ENCODE data around the gene ZNF709. TPM values are rescaled to one million over a fixed set of nuclear protein-coding genes. Genes with fewer than 3 reads are reported as not detected.

ZNF709 gene
- total RNA-seq, 1 experiment from 2014 or later, result not detected

GRCh38 chr19:12448808-12449207, 35.8 kb downstream of the ZNF709 start:
- Histone ChIP-seq H3K27ac (ENCODE audit: low read depth, low read length) (no peak overlapping the region), H3K36me3 (ENCODE audit: control insufficient read depth in 1 of 2, insufficient read depth in 2 of 2, low read length in 2 of 2) (no peaks in the 10 kb centered on the region), H3K4me2 (ENCODE audit: low read length) (no peak overlapping the region), H3K4me1 (ENCODE audit: control insufficient read depth in 1 of 2, insufficient read depth in 2 of 2, low read length in 2 of 2) (no peaks in the 10 kb centered on the region), H3K9me3 (ENCODE audit: control insufficient read depth in 1 of 2, insufficient read depth in 1 of 2, low read depth in 1 of 2, low read length in 2 of 2) (no peaks in the 10 kb centered on the region; a peak in 2 of 4 replicates), H3K79me2 (ENCODE audit: insufficient read depth, low read length) (no peaks in the 10 kb centered on the region), H3K9ac (ENCODE audit: low read length) (no peak overlapping the region), H3K4me3 (replicated peaks in 1 of 2; ENCODE audit: low read depth in 1 of 2, low read length in 2 of 2) (no peak overlapping the region), H2AFZ (ENCODE audit: low read depth, low read length, poor library complexity, severe bottlenecking) (no peak overlapping the region), H3K9me2 (ENCODE audit: insufficient read depth) (no peaks in the 10 kb centered on the region), H4K20me1 (ENCODE audit: insufficient read depth) (no peaks in the 10 kb centered on the region), H3K27me3 (ENCODE audit: insufficient read depth, low read length) (no peaks in the 10 kb centered on the region)
- DNase-seq (ENCODE audit: low read depth, low spot score) (no peak), ATAC-seq (no peak)
- RAD21 ChIA-PET (ENCODE audit: low non-redundant PET in 1 of 2, low total read pairs in 2 of 2, uncharacterized antibody in 2 of 2, unreplicated experiment in 2 of 2), result no interaction called here
- TF ChIP-seq EZH2phosphoT487 (IDR thresholded peaks at IDR 0.05; ENCODE audit: borderline replicate concordance) (no peak), CBX3 (IDR thresholded peaks at IDR 0.05; ENCODE audit: low read depth) (no peak), SP1 (IDR thresholded peaks at IDR 0.05; ENCODE audit: low read depth) (no peak), ZNF274 (IDR thresholded peaks at IDR 0.05; ENCODE audit: low read depth, low read length) (no peak), POLR2A (IDR thresholded peaks at IDR 0.05; ENCODE audit: borderline replicate concordance, extremely low read depth, insufficient read depth, insufficient read length) (no peak), SRF (IDR thresholded peaks at IDR 0.05; ENCODE audit: low read depth) (no peak), REST (IDR thresholded peaks at IDR 0.05; ENCODE audit: low read depth) (no peak), EZH2 (IDR thresholded peaks at IDR 0.05) (no peak), ATF3 (IDR thresholded peaks at IDR 0.05) (no peak), MAX (IDR thresholded peaks at IDR 0.05) (no peak), EGR1 (IDR thresholded peaks at IDR 0.05; ENCODE audit: low read depth) (no peak), ELF1 (IDR thresholded peaks at IDR 0.05; ENCODE audit: borderline replicate concordance, low read depth) (no peak), POLR2AphosphoS5 (IDR thresholded peaks at IDR 0.05; ENCODE audit: low read depth, low read length) (no peak), CEBPB (IDR thresholded peaks at IDR 0.05; ENCODE audit: low read depth) (no peak), JUND (IDR thresholded peaks at IDR 0.05) (no peak), ZFX (IDR thresholded peaks at IDR 0.05) (no peak), CTCF (IDR thresholded peaks at IDR 0.05 in 2 of 3, conservative IDR thresholded peaks at IDR 0.05 in 1 of 3; ENCODE audit: borderline replicate concordance in 1 of 3, insufficient read depth in 1 of 3, low read depth in 2 of 3, low read length in 2 of 3) (no peak), FOSL1 (IDR thresholded peaks at IDR 0.05; ENCODE audit: low read depth) (no peak), SIN3A (IDR thresholded peaks at IDR 0.05; ENCODE audit: low read depth) (no peak)
- TF ChIP-seq, protein P1, sequence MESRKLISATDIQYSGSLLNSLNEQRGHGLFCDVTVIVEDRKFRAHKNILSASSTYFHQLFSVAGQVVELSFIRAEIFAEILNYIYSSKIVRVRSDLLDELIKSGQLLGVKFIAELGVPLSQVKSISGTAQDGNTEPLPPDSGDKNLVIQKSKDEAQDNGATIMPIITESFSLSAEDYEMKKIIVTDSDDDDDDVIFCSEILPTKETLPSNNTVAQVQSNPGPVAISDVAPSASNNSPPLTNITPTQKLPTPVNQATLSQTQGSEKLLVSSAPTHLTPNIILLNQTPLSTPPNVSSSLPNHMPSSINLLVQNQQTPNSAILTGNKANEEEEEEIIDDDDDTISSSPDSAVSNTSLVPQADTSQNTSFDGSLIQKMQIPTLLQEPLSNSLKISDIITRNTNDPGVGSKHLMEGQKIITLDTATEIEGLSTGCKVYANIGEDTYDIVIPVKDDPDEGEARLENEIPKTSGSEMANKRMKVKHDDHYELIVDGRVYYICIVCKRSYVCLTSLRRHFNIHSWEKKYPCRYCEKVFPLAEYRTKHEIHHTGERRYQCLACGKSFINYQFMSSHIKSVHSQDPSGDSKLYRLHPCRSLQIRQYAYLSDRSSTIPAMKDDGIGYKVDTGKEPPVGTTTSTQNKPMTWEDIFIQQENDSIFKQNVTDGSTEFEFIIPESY (IDR thresholded peaks at IDR 0.05; ENCODE audit: extremely low read depth, insufficient replicate concordance, low read length), result no peak
- CTCF ChIA-PET, result no interaction called here
- BruUV-seq (replicated peaks), result no TSS peak
- intact Hi-C loops (cut with micrococcal nuclease), result no loop called here
- POLR2A ChIA-PET, result no interaction called here
